GM13976 (cell line): ENCODE results near the gene C6orf89.

Experiments
- DNase-seq: peaks from one replicate; pipeline ENCODE4 v3.0.0; 2012; ENCODE audit warnings: low spot score
- in situ Hi-C: fragments of 300-500 bp; cut with MboI; formaldehyde crosslinking; loops from one replicate; pipeline ENCODE4 v1.12.0; 2022; ENCODE audit warnings: low sequenced_read_pairs, mixed read lengths, inconsistent platforms; ENCODE audit not compliant: unreplicated experiment
- TF ChIP-seq, protein P1 (sequence below): IDR thresholded peaks from 2 replicates; pipeline ENCODE4 v1.5.1; 2012; ENCODE audit warnings: borderline replicate concordance, mild to moderate bottlenecking; ENCODE audit not compliant: insufficient read depth; ENCODE audit errors: extremely low read depth, missing control alignments, control extremely low read depth

C6orf89 gene

DNA sequence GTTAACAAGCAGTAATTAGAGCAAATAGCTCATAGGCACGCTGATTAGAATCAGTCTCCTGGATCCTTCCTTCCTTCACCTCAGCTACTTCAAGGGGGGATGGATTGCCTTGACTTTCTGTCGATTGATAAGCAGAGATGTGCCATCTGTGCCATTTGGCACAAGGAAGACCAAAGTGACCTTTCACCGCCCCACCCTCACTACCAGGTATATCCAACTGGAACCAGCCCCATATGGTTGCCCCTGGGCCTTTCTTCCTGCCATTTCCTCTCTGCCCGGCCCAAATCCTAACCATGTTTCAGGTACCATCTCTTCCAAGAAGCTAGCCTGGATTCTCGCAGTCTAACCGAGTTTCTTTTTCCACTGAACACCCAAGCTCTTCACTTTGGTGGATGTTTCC lies 37.8 kb upstream of the C6orf89 start:
- TF ChIP-seq, protein P1, sequence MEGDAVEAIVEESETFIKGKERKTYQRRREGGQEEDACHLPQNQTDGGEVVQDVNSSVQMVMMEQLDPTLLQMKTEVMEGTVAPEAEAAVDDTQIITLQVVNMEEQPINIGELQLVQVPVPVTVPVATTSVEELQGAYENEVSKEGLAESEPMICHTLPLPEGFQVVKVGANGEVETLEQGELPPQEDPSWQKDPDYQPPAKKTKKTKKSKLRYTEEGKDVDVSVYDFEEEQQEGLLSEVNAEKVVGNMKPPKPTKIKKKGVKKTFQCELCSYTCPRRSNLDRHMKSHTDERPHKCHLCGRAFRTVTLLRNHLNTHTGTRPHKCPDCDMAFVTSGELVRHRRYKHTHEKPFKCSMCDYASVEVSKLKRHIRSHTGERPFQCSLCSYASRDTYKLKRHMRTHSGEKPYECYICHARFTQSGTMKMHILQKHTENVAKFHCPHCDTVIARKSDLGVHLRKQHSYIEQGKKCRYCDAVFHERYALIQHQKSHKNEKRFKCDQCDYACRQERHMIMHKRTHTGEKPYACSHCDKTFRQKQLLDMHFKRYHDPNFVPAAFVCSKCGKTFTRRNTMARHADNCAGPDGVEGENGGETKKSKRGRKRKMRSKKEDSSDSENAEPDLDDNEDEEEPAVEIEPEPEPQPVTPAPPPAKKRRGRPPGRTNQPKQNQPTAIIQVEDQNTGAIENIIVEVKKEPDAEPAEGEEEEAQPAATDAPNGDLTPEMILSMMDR, result no peak
- DNase-seq, result no peak
- in situ Hi-C loops, result no loop called here

DNA sequence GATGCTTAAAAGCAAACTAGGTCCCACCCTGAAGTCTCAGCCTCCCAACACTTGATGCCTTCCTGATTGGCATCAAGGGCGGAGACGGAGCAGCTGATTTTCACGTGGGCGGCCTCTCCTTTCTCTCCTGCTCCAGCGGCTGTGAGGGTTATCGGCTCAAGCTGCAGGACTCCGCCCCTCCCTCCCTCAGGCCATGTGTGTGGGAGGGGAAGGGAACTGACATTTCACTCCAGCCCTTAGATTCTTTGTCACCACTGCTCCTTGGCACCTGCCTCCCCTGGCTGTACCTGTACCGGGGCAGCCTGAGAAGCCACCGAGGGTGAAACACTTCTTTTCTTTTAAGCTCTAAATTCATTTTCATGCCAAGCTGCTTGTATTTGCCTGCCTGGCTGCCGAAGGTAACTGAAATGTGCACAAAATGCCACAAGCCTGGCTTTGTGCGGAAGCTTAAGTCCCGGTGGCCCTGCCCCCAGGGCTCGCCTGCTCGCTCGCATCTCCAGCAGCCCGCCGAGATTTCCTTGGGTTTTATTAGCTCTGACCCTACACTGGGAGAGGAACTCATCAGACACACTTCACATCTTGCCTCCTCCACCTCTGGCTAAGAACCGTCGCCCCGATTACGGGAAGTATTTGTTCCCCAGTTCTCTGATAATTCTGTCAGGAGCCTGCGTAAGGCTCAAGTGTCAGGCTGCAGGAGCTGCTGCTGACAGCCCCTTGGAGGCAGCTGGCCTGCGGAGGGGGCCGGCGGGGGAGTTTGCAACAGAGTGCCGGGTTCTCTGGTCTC lies 36.9 kb upstream of the C6orf89 start:
- DNase-seq, result no peak
- in situ Hi-C loops, result no loop called here
- TF ChIP-seq, protein P1, result no peak

DNA sequence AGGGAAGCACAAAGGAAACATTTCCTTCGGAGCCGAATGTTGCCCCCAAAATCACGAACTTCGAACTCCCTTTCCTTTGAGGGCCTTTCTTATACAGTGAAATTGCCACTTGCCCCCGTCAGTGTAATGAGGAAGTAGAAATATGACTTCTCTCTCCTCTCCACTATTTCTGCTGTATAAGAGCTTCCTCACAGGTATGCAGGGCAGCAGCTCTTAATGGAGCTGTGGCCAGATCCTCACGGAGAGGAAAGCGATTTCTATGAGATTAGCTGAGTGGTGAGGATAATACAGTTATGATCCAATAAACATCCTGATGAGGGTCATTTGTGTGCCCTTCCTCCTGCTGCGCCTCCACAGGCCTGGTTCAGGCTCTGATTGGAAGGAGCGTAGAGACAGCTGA lies 35.7 kb upstream of the C6orf89 start:
- in situ Hi-C loops, result no loop called here
- no peak for DNase-seq

DNA sequence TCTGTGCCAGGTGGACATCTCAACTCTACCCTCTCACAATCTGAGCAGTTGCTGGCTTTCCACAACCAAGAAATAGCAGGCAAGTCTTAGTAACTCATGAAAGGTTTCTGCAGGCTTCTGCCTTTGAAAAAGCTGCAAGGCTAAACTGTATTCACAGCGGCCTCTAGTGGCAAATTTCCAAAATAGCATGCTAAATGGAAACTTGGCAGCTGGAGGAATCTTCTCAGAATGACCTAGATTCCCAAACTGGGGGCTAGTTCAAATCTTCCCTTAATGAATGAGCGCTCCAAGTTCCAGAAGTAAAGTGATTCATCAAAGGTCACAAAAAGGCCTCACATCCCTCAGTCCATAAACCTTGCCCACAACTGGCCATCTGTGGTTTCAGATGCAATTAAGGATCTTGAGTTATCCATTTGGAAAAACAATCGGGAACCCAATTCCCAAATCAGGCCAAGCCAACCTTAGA lies 34.6 kb upstream of the C6orf89 start:
- in situ Hi-C loops, result no loop called here
- DNase-seq, result peak; percentile 64
- TF ChIP-seq, protein P1, result peak; percentile 60

More for the DNA sequence above, 35.7 kb upstream of the C6orf89 start:
- TF ChIP-seq, protein P1, result no peak

- DNase-seq, result no peak
- TF ChIP-seq, protein P1, result no peak
- in situ Hi-C loops, result no loop called here
Observed at GRCh38 chr6:36851626-36852025, 34.1 kb upstream of the C6orf89 start.

DNA sequence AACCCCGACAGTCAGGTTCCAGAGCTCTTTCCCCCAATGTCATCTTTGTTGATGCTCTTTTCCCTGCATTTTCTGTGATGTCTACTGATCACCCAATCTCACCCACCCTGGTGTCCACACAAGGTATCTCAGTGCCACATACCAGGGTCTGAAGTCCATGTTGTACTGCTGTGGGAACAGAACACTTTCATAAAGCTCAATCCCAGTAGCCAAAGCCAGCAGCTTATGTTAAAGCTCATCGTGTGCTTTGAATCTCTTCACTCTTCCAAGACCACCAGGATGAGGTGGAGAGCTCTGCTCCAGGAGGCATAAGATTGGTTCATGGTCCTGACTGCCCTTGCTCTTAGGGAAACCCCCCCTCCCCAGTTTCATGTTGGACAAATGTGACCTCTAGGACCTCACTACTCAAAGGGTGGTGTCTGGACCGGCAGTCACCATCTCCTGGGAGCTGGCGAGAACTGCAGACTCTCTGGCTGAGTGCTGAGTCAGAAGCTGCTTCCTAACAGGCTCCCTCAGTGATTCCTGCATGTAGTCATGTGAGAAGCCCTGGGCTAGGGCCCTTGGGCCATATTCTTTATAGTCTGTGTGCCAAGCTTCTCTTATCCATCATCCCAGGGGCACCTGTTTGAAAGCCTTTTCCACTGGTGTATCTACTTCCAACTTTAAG lies 33.1 kb upstream of the C6orf89 start:
- in situ Hi-C loops, result no loop called here
- no peak for DNase-seq
- TF ChIP-seq, protein P1, result no peak

- DNase-seq, result no peak
- TF ChIP-seq, protein P1, result no peak
- in situ Hi-C loops, result no loop called here
Observed at GRCh38 chr6:36853325-36853724, 32.4 kb upstream of the C6orf89 start.
